GM21737 (cell line): Measurements from ENCODE around the gene ZNF808.
"Not testable (repeated sequence)": the region's sequence is repeated elsewhere in the genome, so short reads cannot be mapped to it uniquely, and the experiment has no call there.

Experiments
- ATAC-seq: cut with Tn5 transposase; IDR thresholded peaks from one replicate; pipeline ENCODE4 v1.9.1; 2021; ENCODE audit warnings: mild to moderate bottlenecking, moderate library complexity; ENCODE audit not compliant: unreplicated experiment

ZNF808 gene

GRCh38 chr19:52592301-52592700 lies 64.8 kb downstream of the ZNF808 start:
- no peak for ATAC-seq

GRCh38 chr19:52593441-52593840 lies 66.0 kb downstream of the ZNF808 start:
- not testable (repeated sequence) for ATAC-seq

GRCh38 chr19:52599241-52599640 lies 71.8 kb downstream of the ZNF808 start:
- ATAC-seq = no peak

GRCh38 chr19:52600639-52601024 lies 73.2 kb downstream of the ZNF808 start:
- ATAC-seq = peak; percentile 11

- peak; percentile 93 for ATAC-seq
These were observed 73.8 kb downstream of the ZNF808 start for GRCh38 chr19:52601025-52601973.

GRCh38 chr19:52601974-52602366 lies 74.5 kb downstream of the ZNF808 start:
- ATAC-seq = not testable (repeated sequence)

- no peak for ATAC-seq
These were observed 75.5 kb downstream of the ZNF808 start for GRCh38 chr19:52602941-52603340.

GRCh38 chr19:52603558-52604207 lies 76.2 kb downstream of the ZNF808 start:
- no peak for ATAC-seq
